Lower lobe of right lung (tissue), 2 donors: ENCODE measurements around the gene HPS5. TPM values are rescaled to one million over a fixed set of nuclear protein-coding genes. Genes with fewer than 3 reads are reported as not detected.
"Not testable (repeated sequence)": the region's sequence is repeated elsewhere in the genome, so short reads cannot be mapped to it uniquely, and the experiment has no call there.

ENCODE experiments used
- ATAC-seq, 2 donors: fragments of 200-7000 bp; cut with Tn5 transposase; one replicate each; pipeline ENCODE4 v1.9.1; 2020 to 2022; ENCODE audit warnings: mild to moderate bottlenecking in 2 of 2, moderate library complexity in 2 of 2
- DNase-seq: peaks from one replicate; pipeline ENCODE4 v3.0.0-alpha.2; 2020
- H3K27ac ChIP-seq: fragments of 200-600 bp; one replicate; pipeline ENCODE4 v1.8.0; 2022
- H3K27me3 ChIP-seq: fragments of 200-600 bp; one replicate; pipeline ENCODE4 v1.8.0; 2022; ENCODE audit warnings: low read depth
- H3K36me3 ChIP-seq: fragments of 200-600 bp; one replicate; pipeline ENCODE4 v1.8.0; 2022; ENCODE audit warnings: mild to moderate bottlenecking
- H3K4me1 ChIP-seq: fragments of 200-600 bp; one replicate; pipeline ENCODE4 v1.8.0; 2022
- H3K4me3 ChIP-seq: fragments of 200-600 bp; one replicate; pipeline ENCODE4 v1.8.0; 2022; ENCODE audit warnings: mild to moderate bottlenecking
- H3K9me3 ChIP-seq: fragments of 200-600 bp; one replicate; pipeline ENCODE4 v1.8.0; 2022
- intact Hi-C: fragments of 100-400 bp; cut with DNase I; formaldehyde crosslinking; loops from one replicate; pipeline ENCODE4 v1.11.0; 2022
- total RNA-seq: library from RNA; stranded (reverse); fragmentation: NEBNext Ultra II Directional; extraction: Animal tissue kit (Norgen Biotek cat#: 25700); gene quantifications from one replicate; pipeline ENCODE4 v1.2.1, GENCODE V29; 2021
- TF ChIP-seq, protein P1 (sequence below): fragments of 200-600 bp; IDR thresholded peaks from one replicate; pipeline ENCODE4 v1.8.0; 2022; ENCODE audit warnings: antibody characterized with exemption, mild to moderate bottlenecking
- donor health status: DM: no; HTN: yes; CAD: no; lungs with severe emphysema.

Gene HPS5
- total RNA-seq, 1 donor from 2014 or later: 32.1 TPM

DNA sequence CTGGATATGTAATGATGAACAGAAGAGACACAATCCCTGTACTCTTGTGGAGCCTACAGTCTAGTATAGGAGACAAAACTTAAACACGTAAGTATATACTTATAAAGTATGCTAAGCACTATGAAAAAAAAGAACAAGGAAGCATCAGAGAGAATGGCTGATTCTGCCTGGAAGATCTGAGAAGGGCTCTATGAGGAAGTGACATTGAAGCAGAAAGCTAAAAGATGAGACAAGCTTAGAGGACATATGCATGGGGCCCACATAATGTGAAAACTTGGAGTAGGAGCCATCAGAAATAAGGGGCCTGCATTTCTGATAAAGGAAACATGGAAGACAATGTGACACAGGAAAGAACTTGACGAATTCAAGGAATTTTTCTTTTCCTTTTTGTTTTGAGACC lies 39.3 kb downstream of the HPS5 start:
- no peaks in the 10 kb centered on the region for H3K9me3 ChIP-seq
- peaks cover 6% of the 10 kb centered on the region for H3K4me1 ChIP-seq
- no peak for DNase-seq
- intact Hi-C loops: no loop called here
- H3K27ac ChIP-seq: no peak overlapping the region
- H3K27me3 ChIP-seq: no peaks in the 10 kb centered on the region
- peaks cover 90% of the 10 kb centered on the region for H3K36me3 ChIP-seq
- TF ChIP-seq, protein P1, sequence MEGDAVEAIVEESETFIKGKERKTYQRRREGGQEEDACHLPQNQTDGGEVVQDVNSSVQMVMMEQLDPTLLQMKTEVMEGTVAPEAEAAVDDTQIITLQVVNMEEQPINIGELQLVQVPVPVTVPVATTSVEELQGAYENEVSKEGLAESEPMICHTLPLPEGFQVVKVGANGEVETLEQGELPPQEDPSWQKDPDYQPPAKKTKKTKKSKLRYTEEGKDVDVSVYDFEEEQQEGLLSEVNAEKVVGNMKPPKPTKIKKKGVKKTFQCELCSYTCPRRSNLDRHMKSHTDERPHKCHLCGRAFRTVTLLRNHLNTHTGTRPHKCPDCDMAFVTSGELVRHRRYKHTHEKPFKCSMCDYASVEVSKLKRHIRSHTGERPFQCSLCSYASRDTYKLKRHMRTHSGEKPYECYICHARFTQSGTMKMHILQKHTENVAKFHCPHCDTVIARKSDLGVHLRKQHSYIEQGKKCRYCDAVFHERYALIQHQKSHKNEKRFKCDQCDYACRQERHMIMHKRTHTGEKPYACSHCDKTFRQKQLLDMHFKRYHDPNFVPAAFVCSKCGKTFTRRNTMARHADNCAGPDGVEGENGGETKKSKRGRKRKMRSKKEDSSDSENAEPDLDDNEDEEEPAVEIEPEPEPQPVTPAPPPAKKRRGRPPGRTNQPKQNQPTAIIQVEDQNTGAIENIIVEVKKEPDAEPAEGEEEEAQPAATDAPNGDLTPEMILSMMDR: no peak
- no peak overlapping the region for H3K4me3 ChIP-seq
- no peak for ATAC-seq

DNA sequence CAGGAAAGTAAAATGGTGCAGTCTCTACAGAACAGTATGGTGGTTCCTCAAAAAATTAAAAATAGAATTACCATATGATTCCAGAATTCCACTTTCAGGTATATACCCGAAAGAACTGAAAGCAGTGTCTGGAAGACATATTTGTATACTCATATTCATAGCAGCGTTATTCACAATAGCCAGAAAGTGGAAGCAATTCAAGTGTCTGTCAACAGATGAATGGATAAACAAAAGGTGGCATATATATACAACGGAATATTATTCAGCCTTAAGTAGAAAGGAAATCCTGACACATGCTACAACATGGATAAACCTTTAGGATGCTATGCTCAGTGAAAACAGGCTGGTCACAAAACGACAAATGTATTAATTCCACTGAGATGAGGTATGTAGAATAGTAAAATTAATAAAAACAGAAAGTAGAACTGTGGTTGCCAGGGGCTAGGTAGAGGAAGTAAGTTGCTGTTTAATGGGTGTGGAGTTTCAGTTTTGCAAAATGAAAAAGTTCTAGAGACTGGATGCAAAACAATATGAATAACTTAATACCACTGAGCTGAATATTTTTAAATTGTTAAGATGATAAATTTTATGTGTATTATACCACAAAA lies 41.4 kb downstream of the HPS5 start:
- Histone ChIP-seq H3K27ac (no peak overlapping the region), H3K9me3 (no peaks in the 10 kb centered on the region), H3K36me3 (peaks cover 73% of the 10 kb centered on the region), H3K4me3 (no peak overlapping the region), H3K4me1 (peaks cover 6% of the 10 kb centered on the region), H3K27me3 (no peaks in the 10 kb centered on the region)
- TF ChIP-seq, protein P1: no peak
- ATAC-seq: peak in 1 of 2 donors; percentile 32
- intact Hi-C loops: no loop called here
- DNase-seq: no peak

DNA sequence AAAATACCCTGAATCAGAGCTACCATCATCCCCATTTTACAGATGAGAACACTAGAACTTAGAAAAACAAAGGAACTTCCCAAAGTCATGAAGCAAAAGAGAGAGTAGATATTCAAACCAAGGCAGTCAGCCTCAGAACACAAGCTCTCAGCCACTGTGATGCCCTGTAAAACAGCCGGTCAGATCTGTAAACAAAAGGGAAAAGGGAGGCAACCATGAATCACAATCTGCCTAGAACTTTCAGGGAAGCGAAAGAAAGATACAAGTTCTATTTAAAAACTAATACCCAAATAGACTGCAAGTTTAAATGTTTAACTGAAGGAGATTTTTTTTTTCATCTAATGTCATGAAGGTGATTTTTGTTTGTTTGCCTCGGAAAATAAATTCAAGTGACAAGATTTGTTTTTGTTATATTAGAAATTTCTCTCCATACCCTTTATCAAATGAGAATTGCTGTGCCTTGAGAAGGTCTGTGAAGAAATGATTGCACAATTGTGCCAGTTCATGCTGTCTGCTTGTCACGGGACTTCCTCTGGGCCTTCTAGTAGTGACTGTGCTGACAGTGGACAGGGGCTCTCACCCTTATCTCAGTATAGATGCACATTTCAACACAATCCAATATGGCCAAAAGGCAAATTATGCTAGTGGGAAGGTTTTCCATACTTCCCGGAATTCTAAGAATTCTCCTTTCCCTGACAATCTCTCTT lies 44.2 kb downstream of the HPS5 start:
- H3K4me3 ChIP-seq: no peak overlapping the region
- DNase-seq (no peak), ATAC-seq (peak; percentile 74 to 86)
- H3K9me3 ChIP-seq: no peaks in the 10 kb centered on the region
- TF ChIP-seq, protein P1: no peak
- intact Hi-C loops: no loop called here
- peaks cover 49% of the 10 kb centered on the region for H3K36me3 ChIP-seq
- H3K27me3 ChIP-seq: no peaks in the 10 kb centered on the region
- H3K4me1 ChIP-seq: peaks cover 6% of the 10 kb centered on the region
- H3K27ac ChIP-seq: peak overlapping the region; percentile 41

DNA sequence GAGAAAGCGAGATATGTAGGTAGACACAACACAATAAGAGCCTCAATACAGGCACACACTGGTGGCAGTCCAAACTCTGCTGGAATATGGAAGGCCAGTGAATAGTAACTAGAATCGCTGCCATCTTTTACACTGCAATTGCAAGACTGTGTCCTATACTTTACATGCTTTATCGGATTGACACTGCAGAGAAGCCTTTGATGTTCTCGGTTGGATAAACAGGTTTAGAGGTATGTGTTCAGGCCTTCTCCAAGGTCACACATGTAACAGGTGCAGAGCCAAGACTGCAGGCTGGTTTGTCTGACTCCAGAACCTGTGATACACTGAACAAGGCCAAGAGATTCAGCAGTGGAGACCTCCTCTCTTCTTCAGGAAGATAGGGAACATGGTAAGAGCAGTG lies 50.7 kb downstream of the HPS5 start:
- intact Hi-C loops: no loop called here
- no peaks in the 10 kb centered on the region for H3K27me3 ChIP-seq
- H3K9me3 ChIP-seq: no peaks in the 10 kb centered on the region
- DNase-seq (no peak), ATAC-seq (no peak)
- no peaks in the 10 kb centered on the region for H3K4me1 ChIP-seq
- no peaks in the 10 kb centered on the region for H3K36me3 ChIP-seq
- no peak overlapping the region for H3K4me3 ChIP-seq
- no peak overlapping the region for H3K27ac ChIP-seq
- TF ChIP-seq, protein P1: no peak

DNA sequence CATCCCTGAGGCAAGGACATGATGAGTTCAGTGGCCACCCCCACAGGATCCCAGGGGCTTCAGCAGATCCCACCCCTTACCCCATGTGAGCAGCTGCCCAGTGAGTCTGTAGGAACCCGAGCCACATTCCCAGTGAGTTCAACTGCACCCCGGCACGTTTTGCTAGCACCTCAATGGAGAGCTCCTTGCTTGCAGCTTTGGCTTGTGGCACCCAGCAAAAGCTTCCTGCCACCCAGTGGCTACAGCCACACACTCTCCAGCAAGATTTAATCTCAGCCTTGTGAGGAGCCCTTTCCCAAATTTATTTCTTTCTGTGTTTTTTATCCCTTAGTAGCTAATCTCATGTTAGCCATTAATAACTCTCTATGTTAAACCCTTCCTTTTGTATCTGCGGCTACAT lies 51.8 kb downstream of the HPS5 start:
- Histone ChIP-seq H3K27ac (no peak overlapping the region), H3K27me3 (no peaks in the 10 kb centered on the region), H3K9me3 (no peaks in the 10 kb centered on the region), H3K4me1 (peaks cover 5% of the 10 kb centered on the region), H3K4me3 (no peak overlapping the region), H3K36me3 (no peaks in the 10 kb centered on the region)
- ATAC-seq (no peak), DNase-seq (no peak)
- intact Hi-C loops: no loop called here
- TF ChIP-seq, protein P1: no peak

DNA sequence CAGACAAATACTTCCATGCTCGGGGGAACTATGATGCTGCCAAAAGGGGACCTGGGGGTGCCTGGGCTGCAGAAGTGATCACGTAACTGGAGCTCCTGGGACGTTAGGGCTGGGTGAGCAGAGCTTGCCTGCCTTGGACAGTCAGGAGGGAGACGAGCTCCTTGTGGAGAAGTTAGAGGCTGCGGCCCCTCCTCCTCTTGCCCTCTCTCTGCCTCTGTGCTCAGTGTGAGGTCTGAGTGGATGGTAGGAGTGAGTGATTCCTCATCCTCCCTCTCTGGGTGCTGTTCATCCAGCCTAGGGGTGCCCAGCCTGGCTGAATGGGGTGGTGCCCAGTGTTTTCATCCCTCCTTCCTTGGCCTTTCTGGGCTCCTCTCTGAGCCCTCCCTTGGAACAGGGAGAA lies 52.7 kb downstream of the HPS5 start:
- DNase-seq, H3K4me3 ChIP-seq, ATAC-seq, H3K4me1 ChIP-seq, H3K36me3 ChIP-seq, H3K27me3 ChIP-seq, H3K9me3 ChIP-seq, intact Hi-C loops, H3K27ac ChIP-seq: not testable (repeated sequence)

DNA sequence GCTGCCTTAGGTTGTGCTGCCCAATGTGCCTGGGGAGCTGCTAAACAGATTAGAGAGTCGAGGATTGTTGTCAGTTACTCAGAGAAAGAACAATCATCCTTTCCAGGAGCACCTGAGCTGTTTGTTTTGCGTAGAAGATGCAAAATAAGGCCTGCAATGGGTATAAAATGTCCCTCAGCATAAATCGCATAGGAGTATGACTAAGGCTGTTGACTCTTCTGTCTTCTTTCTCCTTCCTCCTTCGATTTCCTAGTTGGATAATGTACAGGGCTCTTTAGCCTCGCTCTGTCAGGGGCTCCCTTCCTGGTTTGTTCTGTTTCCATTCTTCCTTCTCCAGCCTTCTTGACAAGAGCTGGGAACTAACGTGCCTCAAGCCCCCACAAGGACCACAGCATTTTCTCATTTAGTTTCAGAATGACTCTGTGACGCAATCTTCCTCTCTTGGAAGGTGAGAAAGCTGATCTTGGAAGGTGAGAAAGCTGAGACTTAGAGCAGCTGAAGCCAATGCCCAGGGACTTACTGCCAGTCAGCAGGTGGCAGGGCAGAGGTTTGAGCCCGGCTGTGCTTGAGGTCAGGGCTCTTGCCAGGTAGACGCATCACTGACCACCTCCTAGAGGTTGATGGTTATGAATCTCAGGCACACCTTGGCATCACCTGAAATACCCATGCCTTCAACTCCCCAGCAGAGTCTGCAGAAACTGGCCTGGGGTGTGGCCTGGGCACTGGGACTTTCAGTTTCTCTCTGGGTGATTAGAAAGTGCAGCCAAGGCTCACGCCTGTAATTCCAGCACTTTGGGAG lies 54.4 kb downstream of the HPS5 start:
- H3K27me3 ChIP-seq, DNase-seq, H3K9me3 ChIP-seq, H3K4me1 ChIP-seq, H3K27ac ChIP-seq, H3K36me3 ChIP-seq, intact Hi-C loops, H3K4me3 ChIP-seq: not testable (repeated sequence)
- peak; percentile 62 to 66 for ATAC-seq
